ENCODE data around the gene PGAM2.
A peak's percentile ranks its signal among the peaks of the same experiment; 100 is the strongest.
"Not testable (repeated sequence)": the region's sequence is repeated elsewhere in the genome, so short reads cannot be mapped to it uniquely, and the experiment has no call there.

The PGAM2 gene

DNA sequence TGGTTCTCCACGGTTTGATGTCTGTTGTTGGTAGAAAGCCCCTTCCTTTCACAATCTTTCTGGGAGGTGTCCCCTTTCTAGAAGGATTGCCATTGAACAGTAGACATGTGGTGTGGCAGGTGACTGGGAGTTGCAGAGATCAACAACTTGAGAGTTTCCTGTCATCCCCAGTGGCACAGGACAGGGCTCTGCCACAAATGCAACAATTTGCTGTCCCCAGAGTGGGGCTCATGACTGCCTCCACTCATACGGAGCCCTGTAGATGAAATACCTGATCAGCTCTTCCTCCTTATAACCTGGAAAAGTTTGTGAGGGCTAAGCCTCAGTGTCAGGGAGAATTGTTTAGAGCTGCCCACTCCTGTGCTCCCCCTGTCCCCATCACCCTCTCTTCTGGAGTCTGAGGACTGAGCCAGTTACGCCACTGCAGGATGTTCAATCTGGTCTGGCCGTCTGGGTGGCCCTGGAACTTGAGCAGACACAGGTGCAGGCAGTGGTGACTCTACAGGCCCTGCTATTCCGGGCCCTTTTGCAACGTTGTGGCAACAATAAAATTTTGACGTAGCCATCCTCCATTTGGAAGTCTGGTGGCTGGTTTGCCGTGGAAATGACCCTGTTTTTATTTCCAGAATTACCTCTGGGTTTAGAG, 14.3 kb downstream of the PGAM2 start:
- no peak for DNase-seq (ENCODE audit: low read depth in 3 of 3)

DNA sequence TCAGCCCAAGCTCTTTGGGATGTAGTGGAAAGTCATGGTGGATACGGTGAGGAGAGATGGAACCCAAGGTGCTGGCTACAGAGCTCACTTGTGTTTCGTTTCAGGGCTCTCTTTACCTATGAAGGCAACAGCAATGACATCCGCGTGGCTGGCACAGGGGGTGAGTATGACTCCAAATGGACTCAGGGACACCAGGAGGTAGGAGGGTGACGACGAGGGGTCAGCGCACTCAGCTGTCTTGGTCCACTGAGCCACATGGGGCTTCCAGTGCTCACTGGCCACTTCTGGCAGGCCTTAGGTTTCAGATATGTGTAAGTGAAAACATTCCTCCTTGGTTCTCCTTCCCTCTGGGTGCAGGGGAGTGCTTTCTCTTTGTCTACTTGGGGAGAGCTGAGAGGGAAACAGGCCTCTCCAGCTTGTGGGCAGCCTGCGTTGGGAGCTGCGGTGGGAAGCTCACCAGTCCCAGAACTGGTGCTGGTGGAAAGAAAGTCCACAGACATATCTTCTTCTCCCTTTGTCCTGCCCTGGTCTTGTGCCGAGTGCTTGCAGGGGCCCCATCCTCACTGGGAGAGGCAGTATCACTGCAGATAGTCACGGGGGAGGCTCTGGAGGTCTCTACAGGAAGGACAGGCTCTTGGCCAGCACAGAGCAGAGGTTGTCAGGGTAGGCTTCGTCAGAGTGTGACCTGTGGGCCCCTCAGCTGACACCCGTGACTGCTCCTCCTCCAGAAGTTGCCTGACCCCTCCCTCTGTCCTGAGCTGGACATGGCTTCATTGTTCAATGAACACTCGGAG, 15.0 kb downstream of the PGAM2 start:
- DNase-seq (ENCODE audit: low read depth in 3 of 3) = no peak

DNA sequence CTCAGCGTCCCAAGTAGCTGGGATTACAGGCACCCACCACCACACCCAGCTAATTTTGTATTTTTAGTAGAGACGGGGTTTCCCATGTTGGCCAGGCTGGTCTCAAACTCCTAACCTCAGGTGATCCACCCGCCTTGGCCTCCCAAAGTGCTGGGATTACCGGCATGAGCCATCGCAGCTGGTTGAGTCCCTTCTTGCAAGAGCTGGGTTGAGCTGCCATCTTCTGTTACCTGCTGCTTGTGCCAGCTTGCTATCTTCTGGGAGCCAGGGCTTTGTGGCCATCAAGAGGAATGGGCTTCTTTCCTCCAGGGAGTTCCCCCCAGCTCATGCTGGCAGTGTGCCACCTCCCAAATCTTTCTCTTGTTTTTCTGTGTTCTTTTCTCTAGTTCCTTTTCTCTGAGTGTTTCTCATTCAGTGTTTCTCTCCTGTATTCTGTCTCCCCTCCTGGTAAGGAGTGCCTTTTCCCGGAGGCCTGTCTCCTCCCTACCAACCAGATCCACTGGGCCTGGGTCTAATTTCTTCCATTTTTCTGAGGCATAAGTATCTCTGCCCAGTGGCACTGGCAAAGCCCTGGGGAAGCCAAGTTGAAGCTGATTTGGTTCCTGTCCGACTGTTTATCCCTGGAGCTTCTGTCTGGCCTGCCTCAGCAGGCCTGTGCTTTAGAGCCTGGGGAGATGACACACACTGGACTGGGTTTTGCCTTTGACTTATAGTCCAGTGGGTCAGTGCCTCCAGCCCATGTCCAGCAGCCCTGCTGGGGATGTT, 17.2 kb downstream of the PGAM2 start:
- no peak for DNase-seq (ENCODE audit: low read depth in 3 of 3)

DNA sequence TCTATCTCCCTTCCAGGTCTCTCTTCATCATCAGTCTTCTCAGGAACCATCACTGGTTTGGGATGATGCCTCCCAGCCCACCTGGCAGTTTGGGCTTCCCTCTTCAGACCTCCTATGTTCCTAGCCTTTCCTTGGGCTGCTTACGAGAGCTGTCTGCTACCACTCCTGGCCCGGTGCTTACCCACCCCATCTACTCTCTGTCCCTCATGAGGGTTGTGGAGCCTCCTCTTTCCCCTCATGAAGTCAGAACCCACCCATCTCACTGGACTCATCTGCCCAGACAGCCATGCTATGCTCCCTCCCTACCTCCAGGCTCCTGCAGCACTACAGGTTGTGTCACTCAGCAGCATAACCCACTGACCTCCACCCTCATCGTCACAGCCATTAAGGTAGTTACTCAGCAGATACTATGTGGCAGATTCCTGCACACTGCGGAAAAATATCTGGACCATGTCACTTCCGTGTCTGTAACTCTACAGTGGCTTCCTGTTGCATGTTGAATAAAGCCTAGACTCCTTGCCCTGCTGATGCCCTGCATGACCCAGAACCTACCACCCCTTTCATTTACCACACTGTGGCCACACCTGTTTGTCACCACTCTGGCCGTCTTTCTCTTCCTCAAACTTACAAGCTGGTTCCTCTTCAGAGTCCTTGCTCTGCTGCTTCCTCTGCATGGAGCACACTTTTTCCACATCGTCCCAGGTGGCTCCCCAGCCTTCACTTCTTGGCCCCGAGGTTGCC, 18.9 kb downstream of the PGAM2 start:
- DNase-seq (ENCODE audit: low read depth in 3 of 3) = no peak

DNA sequence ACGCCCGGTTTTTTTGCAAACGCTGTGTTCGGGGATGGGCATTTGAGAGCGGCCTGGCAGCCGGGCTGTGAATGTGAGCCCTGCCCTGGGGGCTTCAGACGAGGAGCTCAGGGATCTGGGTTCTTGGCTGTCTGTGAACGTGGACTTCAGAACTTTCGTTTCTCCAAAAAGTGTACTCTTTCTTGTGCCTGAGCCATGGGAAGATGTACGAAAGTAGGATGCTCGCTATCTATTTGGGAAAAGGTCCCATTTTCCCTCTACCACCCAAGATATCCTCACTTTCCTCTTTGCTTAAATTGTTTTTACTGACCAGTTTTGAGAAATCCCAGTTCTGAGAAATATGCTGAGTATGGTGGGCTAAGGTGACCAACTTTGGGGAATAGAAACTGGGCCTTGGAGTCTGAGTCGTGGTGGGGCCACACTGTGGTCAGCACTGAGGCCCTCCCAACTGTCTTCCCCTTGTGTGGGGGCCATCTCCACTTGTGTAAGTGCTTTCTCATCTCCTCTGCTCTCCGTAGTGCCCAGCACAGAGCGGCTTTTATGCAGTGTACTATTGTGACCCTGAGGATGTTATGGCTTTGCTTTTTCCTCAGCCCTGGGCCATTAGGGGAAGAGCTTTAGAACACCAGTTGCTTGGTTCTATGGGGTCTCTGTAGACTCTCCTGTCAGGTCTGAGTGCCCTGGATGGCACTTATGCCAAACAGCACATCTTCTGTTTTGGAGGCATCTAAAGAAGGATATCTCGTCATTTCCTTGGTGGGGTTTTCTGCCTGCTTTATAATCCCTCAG, 19.9 kb downstream of the PGAM2 start:
- no peak for DNase-seq (ENCODE audit: low read depth in 3 of 3)

DNA sequence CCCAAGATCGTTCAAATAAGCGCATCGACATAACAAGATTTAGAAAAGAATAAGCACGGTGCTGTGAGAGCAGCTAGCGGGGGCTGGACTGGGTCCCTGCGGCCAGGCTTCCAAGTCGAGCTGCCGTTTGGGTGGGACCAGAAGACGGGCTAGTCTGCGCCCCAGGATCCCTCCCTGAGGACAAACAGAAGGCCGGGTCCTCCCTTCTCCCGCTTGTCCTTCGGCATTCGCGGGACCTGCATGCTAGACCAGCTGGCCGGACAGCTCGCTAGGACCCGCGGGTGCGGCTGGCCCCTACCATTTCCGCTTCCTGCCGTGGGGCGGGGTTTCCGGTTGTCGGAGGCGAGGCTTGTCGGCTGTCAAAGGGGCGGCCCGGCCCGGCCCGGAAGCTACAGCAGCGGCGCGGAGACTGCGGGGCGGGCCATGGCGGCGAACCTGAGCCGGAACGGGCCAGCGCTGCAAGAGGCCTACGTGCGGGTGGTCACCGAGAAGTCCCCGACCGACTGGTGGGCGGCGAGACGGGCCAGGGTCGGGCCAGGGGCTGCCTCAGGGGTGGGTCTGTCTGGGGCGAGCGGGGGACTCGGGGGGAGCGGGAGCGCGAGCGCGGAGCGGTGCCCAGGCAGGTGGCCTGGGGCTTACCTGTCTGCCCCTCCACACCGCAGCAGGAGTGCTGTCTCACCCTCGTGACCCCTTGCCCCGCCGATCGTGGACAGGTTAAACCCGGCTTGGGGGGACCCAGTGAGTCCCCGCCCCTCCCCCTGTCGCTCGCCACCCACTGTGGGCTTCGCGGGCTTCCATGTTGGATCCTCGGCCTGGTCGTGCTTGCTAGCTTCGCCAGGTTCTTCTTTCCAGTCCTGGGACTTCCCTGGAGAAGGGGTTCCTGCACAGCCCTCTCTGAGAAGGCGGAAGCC, 20.8 kb downstream of the PGAM2 start, which contains the start of gene DBNL:
TSS of gene DBNL (plus strand) at position 388 of the 911 bp plus-strand sequence. CDS start at position 424, 36 bp downstream.
- peak; percentile 75 to 86 (median 79) for DNase-seq (ENCODE audit: low read depth in 3 of 3)

DNA sequence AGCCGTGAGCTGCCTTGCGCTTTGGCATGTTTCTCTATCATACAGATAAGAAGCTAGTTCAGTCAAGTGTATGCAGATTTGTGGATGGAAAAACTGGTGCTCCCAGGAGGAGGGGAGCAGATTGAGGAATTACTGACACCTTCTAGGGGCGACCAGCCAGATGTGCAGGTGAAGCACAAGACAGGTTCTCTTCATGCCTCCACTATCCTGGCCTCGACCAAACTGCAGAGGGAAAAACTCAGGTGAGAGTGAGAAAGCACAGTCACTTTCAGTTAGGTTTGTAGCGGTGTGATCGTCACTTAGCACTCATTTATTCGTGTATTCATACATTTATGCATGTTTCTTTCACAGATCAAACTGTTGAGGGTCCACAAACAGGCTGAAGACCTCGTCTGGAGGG, 21.5 kb downstream of the PGAM2 start:
- no peak for DNase-seq (ENCODE audit: low read depth in 3 of 3)

DNA sequence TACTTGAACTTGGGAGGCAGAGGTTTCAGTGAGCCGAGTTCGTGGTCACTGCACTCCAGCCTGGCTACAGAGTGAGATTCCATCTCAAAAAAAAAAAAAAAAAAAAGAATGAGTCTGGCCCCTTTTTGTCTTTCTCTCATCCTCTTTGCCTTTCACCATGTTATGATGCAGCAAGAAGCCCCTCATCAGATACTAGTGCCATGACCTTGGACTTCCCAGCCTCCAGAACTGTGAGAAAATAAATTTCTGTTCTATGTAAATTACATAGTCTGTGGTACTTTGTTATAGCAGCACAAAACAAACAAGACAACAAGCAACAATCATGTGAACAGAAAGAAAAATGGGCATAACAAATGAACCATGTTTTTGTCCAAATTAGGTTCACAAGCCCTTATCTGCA, 23.1 kb downstream of the PGAM2 start:
- DNase-seq (ENCODE audit: low read depth in 3 of 3) = no peak

DNA sequence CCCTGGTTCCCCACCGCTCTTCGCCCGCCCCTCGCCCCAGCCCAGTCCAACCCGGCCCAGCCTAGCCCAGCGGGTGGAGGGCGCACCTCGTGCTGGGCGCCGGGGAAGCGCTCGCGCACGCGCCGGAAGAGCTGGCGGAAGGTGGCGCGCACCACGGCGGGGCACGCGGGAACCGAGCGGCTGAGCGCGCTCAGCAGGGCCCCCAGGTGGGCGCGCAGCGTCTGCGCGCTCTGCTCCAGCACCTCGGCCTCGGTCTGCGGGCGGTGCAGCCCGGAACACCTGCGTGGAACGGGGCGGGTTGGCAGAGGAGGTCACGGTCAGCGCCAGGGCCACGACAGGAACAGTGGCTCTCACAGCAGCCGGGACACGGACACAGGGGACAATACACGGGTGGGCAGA, 24.9 kb downstream of the PGAM2 start:
- peak in 2 of 3 experiments; percentile 53 to 54 for DNase-seq (ENCODE audit: low read depth in 3 of 3)

DNA sequence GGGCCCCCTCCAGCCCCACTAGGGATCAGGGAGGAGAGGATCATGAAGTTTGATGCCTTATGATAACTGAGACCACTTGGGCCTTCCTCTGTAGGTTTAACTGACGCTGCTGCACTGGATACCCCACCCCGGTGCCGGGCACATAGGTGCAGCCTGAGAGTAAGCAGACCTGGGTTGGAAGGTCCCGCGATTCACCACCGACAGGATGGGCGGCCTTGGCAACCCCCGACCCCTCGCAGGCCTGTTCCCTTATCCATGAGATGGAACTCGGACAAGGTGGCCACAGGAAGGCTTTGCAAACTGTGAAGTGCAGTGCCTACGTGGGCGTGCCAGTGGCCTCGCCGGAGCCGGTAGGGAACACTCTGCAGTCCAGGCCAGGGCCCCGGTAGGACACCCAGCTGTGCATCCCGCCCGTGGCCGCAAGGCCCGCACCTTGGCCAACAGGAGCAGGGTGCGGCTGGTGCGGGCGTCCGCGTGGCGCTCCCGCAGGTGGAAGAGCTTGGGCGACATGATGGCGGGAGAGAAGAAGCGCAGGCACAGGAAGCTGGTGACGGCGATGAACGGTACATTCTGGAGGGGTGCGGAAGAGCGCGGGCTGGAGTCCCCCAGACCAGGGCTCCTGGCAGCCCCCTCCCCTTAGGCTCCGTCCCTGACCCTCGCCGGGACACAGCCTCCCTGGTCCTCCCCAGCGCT, 25.4 kb downstream of the PGAM2 start:
- DNase-seq (ENCODE audit: low read depth in 3 of 3) = not testable (repeated sequence)

DNA sequence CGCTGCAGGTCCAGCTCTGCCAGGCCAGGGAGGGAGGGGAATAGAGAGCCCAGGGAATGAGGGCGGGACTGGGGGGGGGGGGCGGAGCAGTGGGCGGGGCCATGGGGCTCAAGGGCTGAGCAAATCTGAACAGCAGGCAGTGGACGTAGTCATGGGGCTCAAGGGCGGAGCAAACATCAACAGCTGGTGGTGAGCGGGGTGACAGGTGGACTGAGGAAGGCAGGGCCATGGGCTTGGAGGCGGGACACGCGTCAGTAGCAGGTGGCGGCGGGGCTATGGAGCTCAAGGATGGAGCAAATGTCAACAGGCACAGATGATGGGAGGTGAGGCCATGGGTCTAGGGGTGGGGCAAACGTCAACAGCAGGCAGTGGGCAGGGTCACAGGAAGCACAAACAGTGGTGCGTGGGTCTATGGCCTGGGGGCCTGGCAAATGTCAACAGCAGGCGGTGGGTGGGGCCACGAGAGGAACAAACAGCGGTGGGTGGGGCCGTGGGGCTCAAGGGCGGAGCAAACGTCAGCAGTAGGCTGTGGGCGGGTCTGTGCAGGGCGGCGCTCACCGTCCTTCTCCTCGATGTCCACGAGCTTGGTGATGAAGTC, 26.3 kb downstream of the PGAM2 start:
- DNase-seq (ENCODE audit: low read depth in 3 of 3) = peak in 2 of 3 experiments; percentile 63 to 75

DNA sequence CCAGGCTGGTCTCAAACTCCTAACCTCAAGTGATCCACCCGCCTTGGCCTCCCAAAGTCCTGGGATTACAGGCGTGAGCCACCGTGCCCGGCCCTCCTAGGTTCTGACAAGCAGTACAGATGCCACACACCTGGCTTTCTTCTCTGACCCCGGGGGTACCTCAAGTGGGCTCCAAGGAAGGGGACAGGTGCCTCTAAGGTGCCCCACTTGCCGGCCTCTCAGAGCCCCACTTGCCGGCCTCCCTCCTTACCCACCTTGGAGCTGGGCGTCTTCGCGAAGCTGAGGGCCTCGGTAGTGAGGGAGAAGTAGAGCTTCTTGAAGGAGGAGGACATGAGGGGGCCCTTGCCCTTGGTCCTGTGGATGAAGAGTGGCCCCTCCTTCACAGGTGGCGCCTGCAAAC, 26.8 kb downstream of the PGAM2 start:
- DNase-seq (ENCODE audit: low read depth in 3 of 3) = not testable (repeated sequence)

DNA sequence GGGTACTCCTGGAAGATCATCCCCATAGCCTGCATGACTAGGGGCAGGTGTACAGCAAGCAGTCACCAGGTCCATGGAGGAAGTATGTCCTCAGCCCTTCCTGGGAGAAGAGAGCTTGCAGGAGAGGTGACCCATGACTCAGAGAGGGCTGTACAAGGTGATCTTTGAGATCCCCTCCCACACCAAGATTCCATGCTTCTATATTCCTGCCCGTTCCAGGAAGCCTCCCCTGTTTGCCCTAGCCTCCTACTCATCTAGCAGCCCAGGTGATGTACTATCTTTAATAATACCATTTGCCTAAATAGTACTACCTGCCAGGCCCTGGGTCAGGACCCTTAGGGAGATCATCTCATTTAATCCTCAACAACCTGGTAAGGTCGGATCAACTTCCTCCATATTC, 27.4 kb downstream of the PGAM2 start:
- not testable (repeated sequence) for DNase-seq (ENCODE audit: low read depth in 3 of 3)

DNA sequence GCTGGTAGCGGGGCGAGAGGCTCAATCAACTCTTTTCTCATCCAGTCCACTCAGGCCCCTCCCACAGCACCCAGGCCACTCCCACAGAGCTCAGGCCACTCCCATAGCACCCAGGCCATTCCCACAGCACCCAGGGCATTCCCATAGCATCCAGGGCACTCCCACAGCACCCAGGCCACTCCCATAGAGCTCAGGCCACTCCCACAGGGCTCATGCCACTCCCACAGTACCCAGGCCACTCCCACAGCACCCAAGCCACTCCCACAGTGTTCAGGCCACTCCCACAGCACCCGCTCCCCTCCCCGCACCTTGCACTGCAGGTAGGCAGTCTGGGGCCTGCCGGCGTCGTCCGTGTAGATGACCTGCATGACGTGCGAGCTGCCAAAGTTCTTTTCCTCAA, 29.0 kb downstream of the PGAM2 start:
- not testable (repeated sequence) for DNase-seq (ENCODE audit: low read depth in 3 of 3)

DNA sequence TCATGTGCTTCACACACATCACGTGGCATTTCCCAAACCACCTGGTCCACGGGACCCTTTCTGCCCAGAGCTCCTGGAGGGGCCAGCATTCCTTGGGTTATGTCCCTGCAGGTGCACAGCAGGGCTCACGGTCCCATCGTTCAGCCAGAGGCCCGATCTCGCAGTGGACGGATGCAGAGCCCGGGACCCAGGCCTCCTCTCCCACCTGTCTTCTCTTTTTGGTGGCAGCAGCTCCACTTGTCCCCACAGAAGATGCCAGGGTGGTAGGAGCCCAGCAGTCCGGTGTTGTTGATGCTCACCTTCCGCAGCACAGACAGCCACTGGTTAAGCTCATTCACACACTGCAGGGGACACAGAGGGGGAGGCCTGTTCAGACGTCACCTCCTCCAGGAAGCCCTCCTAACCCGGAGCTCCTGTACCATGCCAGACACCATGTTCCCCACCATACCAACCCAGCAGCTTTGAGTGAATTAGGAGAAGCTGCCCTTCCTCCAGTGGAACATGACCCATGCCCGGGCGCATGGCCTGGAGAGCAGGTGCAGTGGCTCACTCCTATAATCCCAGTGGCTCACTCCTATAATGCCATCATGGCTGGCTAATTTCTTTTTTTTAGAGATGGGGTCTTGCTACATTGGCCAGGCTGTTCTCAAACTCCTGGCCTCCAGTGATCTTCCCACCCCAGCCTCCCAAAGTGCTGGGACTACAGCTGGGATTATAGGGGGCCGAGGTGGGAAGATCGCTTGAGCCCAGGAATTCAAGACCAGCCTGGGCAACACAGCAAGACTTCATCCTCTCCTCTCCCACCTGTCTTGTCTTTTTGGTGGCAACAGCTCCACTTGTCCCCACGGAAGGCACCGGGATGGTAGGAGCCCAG, 31.2 kb downstream of the PGAM2 start:
- not testable (repeated sequence) for DNase-seq (ENCODE audit: low read depth in 3 of 3)

DNA sequence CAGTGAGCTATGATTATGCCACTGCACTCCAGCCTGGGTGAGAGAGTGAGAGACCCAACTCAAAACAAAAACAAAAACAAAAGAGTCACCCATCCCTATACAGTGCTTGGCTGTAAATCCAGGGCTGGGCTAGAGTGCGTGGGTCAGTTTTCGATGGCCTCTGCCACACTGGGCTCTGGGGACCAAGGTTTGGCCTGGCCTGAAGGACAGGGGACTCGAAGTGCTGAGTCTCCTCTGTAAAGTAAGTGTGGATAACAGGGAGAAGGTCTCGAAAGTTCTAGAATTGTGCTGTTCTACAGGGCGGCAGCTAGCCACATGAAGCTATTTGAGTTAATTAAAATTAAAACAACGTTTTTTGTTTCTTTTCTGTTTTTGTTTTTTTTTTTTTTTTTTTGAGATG, 33.3 kb downstream of the PGAM2 start:
- not testable (repeated sequence) for DNase-seq (ENCODE audit: low read depth in 3 of 3)

DNA sequence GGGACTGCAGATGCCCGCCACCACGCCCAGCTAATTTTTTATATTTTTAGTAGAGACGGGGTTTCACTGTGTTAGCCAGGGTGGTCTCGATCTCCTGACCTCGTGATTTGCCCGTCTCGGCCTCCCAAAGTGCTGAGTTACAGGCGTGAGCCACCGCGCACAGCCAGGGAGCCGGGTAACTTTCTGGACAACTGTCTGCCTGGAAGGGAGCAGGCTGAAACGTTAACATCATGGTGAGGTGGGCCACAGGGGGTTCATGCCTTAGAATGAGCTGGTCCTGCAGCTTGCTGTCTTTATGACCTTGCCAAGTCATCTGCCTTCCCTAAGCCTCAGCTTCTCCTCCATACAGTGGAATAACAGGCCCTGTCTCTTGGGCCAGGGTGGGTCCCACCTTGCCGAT, 34.0 kb downstream of the PGAM2 start:
- DNase-seq (ENCODE audit: low read depth in 3 of 3) = not testable (repeated sequence)

DNA sequence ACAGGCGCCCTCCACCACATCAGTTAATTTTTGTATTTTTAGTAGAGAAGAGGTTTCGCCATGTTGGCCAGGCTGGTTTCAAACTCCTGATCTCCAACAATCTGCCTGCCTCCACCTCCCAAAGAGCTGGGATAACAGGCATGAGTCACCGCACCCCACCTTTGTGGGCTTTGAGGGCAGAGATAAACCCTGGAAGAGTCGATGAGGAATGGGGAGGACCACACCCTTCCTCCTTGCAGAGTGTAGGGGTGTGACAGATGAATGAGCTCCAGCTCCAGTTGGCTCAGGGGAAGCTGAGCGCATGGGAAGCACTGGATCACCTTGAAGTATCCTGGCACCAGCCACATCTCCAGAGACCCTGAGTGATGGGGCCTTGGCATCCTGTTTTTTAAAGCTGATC, 35.3 kb downstream of the PGAM2 start:
- DNase-seq (ENCODE audit: low read depth in 3 of 3) = not testable (repeated sequence)

Measured in stimulated activated CD4-positive, alpha-beta T cell treated with anti-CD3 and anti-CD28 coated beads, TNF-alpha, amount 100 ng/mL, for 4 hours (primary cell).